Left lung (tissue), 10 donors: Measurements from ENCODE around the gene ECI1. TPM values are rescaled to one million over a fixed set of nuclear protein-coding genes. Genes with fewer than 3 reads are reported as not detected.

Source experiments
- ATAC-seq: fragments of 200-7000 bp; cut with Tn5 transposase; one replicate; pipeline ENCODE4 v1.9.1; 2020; ENCODE audit warnings: moderate library complexity
- DNase-seq, 4 donors: peaks; one replicate each; pipeline ENCODE4 v3.0.0-alpha.2; 2013 to 2020
- H3K27ac ChIP-seq, 2 donors: fragments of 200-600 bp; sonication (generic) in 1 of 2; one replicate each; pipeline versions ENCODE4 v1.5.0 to v1.8.0; 2020 to 2021
- H3K27me3 ChIP-seq, 2 donors: fragments of 200-600 bp; sonication (generic) in 1 of 2; one replicate each; pipeline versions ENCODE4 v1.5.0 to v1.8.0; 2020 to 2021
- H3K36me3 ChIP-seq, 2 donors: fragments of 200-600 bp; sonication (generic) in 1 of 2; one replicate each; pipeline versions ENCODE4 v1.5.0 to v1.8.0; 2020 to 2021
- H3K4me1 ChIP-seq, 2 donors: fragments of 200-600 bp; one replicate each; pipeline ENCODE4 v1.8.0; 2021
- H3K4me3 ChIP-seq, 2 donors: fragments of 200-600 bp; sonication (generic) in 1 of 2; one replicate each; pipeline versions ENCODE4 v1.5.0 to v1.8.0; 2020 to 2021; ENCODE audit warnings: mild to moderate bottlenecking in 1 of 2
- H3K9me3 ChIP-seq, 2 donors: fragments of 200-600 bp; sonication (generic) in 1 of 2; one replicate each; pipeline versions ENCODE4 v1.5.0 to v1.8.0; 2020 to 2021
- CTCF ChIP-seq, 2 donors: fragments of 200-600 bp; sonication (generic) in 1 of 2; IDR thresholded peaks; one replicate each; pipeline versions ENCODE4 v1.5.0 to v1.8.0; 2021; ENCODE audit warnings: antibody characterized with exemption in 2 of 2
- intact Hi-C, 2 donors: fragments of 100-400 bp; cut with DNase I; formaldehyde crosslinking; loops; one replicate each; pipeline versions ENCODE4 v1.11.2 to v1.14.2; 2022
- polyA plus RNA-seq, 6 donors: library from polyadenylated mRNA; unstranded; fragments of 120-200 nt; gene quantifications; one replicate each; pipeline ENCODE4 v1.2.1, GENCODE V29; 2013; ENCODE audit not compliant: insufficient read length in 6 of 6
- total RNA-seq, 2 donors: library from RNA; stranded (reverse); fragmentation: NEBNext Ultra II Directional; extraction: Animal tissue kit (Norgen Biotek cat#: 25700); gene quantifications; one replicate each; pipeline ENCODE4 v1.2.1, GENCODE V29; 2021
- donor health status: DM: no; HTN: yes; CAD: no.
- donor health status: DM: no; HTN: no; CAD: no.

The ECI1 gene
- total and polyA plus RNA-seq, 8 donors, result 41.8 to 63.5 (median 51.2) TPM

DNA sequence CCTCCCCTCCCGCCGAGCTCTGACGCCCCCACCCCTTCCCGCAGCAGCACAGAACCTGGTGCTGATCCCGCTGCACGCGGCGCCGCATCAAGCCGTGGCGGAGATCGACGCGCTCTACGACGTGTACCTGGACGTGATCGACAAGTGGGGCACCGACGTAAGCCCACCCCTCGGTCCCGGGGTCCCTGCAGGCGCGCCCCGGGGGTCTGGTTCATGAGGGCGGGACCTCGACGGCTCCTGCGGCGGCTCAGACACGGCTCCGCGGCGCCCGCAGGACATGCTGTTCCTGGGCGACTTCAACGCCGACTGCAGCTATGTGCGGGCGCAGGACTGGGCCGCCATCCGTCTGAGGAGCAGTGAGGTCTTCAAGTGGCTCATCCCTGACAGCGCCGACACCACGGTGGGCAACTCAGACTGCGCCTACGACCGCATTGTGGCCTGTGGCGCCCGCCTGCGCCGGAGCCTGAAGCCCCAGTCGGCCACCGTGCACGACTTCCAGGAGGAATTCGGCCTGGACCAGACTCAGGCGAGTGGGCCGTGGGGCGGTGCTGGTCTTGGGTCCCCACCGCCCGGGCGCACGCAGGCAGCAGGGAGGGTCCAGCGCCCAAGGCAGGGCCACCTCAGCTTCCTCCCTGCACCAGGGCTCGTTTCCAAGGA is 13.8 kb downstream of the ECI1 start:
- Histone ChIP-seq H3K4me3 (no peak overlapping the region), H3K27ac (no peak overlapping the region), H3K9me3 (no peaks in the 10 kb centered on the region), H3K27me3 (peaks cover 16 to 36% of the 10 kb centered on the region in 2 donors), H3K36me3 (peaks cover 0 to 82% of the 10 kb centered on the region in 2 donors), H3K4me1 (peaks cover 15 to 28% of the 10 kb centered on the region in 2 donors)
- ATAC-seq (peak; percentile 16), DNase-seq (no peak)
- intact Hi-C loops, result no loop called here
- no peak for TF ChIP-seq CTCF (IDR thresholded peaks at IDR 0.05)

DNA sequence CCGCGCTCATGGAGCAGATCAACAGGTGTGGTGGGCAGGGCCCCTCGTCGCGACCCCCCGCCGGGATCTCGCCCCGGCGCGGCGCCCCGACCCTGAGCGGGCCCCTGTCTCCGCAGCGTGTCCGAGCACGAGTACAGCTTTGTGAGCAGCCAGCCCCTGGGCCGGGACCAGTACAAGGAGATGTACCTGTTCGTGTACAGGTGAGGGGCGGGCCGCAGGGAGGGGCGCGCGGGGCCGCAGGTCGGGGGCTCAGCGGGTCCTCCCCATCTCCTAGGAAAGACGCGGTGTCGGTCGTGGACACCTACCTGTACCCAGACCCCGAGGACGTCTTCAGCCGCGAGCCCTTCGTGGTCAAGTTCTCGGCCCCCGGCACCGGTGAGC is 14.3 kb downstream of the ECI1 start:
- peaks cover 0 to 82% of the 10 kb centered on the region in 2 donors for H3K36me3 ChIP-seq
- no peak for TF ChIP-seq CTCF (IDR thresholded peaks at IDR 0.05)
- H3K4me1 ChIP-seq, result peaks cover 15 to 26% of the 10 kb centered on the region in 2 donors
- ATAC-seq (no peak), DNase-seq (no peak)
- intact Hi-C loops, result no loop called here
- H3K4me3 ChIP-seq, result peak overlapping the region in 1 of 2 donors; percentile 7
- H3K27me3 ChIP-seq, result peaks cover 16 to 36% of the 10 kb centered on the region in 2 donors
- no peak overlapping the region for H3K27ac ChIP-seq
- H3K9me3 ChIP-seq, result no peaks in the 10 kb centered on the region

DNA sequence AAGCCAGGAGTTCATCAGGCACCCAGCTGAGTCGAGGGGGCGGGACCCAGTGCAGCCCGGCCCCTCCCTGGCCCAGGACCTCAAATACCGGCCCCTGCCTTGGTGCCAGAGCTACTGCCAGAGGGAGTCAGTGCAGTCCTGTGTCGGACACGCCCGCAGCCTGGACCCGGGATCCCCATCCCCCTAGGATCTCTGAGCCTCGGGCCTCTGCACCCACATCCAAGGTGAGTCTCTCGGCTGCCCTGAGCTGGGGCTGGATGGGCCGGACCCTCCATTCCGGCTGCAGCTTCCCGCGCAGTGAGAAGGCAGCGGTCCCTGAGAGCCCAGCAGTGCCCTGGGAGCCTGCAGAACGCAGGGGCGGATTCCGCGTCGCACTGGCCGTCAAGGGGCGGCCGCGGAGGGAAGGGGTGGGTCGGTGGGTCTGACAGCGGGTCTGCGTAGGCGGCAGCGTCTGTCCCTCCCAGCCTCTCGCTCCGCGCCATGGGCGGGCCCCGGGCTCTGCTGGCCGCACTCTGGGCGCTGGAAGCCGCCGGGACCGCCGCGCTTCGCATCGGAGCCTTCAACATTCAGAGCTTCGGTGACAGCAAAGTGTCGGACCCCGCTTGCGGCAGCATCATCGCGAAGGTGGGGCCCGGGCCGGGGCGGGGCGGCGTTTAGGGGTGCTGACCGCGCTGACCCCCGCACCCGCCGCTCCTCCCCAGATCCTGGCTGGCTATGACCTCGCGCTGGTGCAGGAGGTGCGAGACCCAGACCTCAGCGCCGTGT is 14.9 kb downstream of the ECI1 start, which contains the start of gene DNASE1L2:
Gene DNASE1L2, plus strand, starts transcription at position 108 of the 765 bp plus-strand sequence. Its CDS starts 373 bp downstream, at position 481.
- ATAC-seq, result peak; percentile 44
- intact Hi-C loops, result no loop called here

GRCh38 chr16:2235695-2236336 is 15.6 kb downstream of the ECI1 start:
- ATAC-seq (no peak), DNase-seq (no peak)
- Histone ChIP-seq H3K27me3 (peaks cover 16 to 36% of the 10 kb centered on the region in 2 donors), H3K27ac (no peak overlapping the region), H3K9me3 (no peaks in the 10 kb centered on the region), H3K36me3 (peaks cover 0 to 82% of the 10 kb centered on the region in 2 donors), H3K4me3 (peak overlapping the region in 1 of 2 donors; percentile 7), H3K4me1 (peaks cover 15 to 26% of the 10 kb centered on the region in 2 donors)
- intact Hi-C loops, result no loop called here
- TF ChIP-seq CTCF (IDR thresholded peaks at IDR 0.05), result no peak

More for the DNA sequence above, 14.9 kb downstream of the ECI1 start, which contains the start of gene DNASE1L2:
- Histone ChIP-seq H3K36me3 (peaks cover 0 to 82% of the 10 kb centered on the region in 2 donors), H3K4me3 (peak within 1 kb of the TSS in 1 of 2 donors; percentile 7), H3K9me3 (no peaks in the 10 kb centered on the region), H3K27me3 (peaks cover 16 to 36% of the 10 kb centered on the region in 2 donors), H3K27ac (no peak within 1 kb of the TSS), H3K4me1 (peaks cover 15 to 26% of the 10 kb centered on the region in 2 donors)
- no peak for TF ChIP-seq CTCF (IDR thresholded peaks at IDR 0.05)
- peak in 1 of 4 donors; percentile 44 for DNase-seq
